IMR-90 (cell line): ENCODE results near the gene PTGES3. TPM values are rescaled to one million over a fixed set of nuclear protein-coding genes. Genes with fewer than 3 reads are reported as not detected.
A peak's percentile ranks its signal among the peaks of the same experiment; 100 is the strongest.

Experiments used
- ATAC-seq: fragments of 200-7000 bp; cut with Tn5 transposase; 2 replicates; pipeline ENCODE4 v1.9.1; 2020; ENCODE audit warnings: low read depth, mild to moderate bottlenecking, moderate library complexity
- BruUV-seq: library from RNA; stranded (reverse); fragments of 400-500 nt; replicated peaks from 2 replicates; lab custom pipeline; 2021; lab: Mats Ljungman, UMichigan
- CTCF ChIA-PET: fragments of 300-600 bp; formaldehyde crosslinking; extraction: SDS; loops from one replicate; lab custom pipeline; 2021; ENCODE audit warnings: antibody characterized with exemption; lab: Yijun Ruan, JAX
- POLR2A ChIA-PET: fragments of 300-600 bp; sonication (Branson Sonifier 250); formaldehyde crosslinking; loops from one replicate; lab custom pipeline; 2022; ENCODE audit warnings: antibody characterized with exemption; ENCODE audit not compliant: unreplicated experiment; lab: Charles Lee
- DNase-seq: peaks from one replicate; pipeline ENCODE4 v3.0.0; 2013
- H2AFZ ChIP-seq: replicated peaks from 2 replicates; pipeline ENCODE3; 2013; ENCODE audit warnings: low read length, mild to moderate bottlenecking; ENCODE audit not compliant: poor library complexity
- H2AK5ac ChIP-seq: 2 replicates; pipeline ENCODE4 v1.6.1; 2013; ENCODE audit warnings: low read depth, low read length, inconsistent platforms
- H2AK9ac ChIP-seq: replicated peaks from 2 replicates; pipeline ENCODE3; 2013; ENCODE audit warnings: mild to moderate bottlenecking, low read depth, low read length, moderate library complexity; ENCODE audit not compliant: poor library complexity
- H2BK120ac ChIP-seq: 2 replicates; pipeline ENCODE4 v1.6.1; 2013; ENCODE audit warnings: low read depth, low read length, inconsistent platforms
- H2BK15ac ChIP-seq: 3 replicates; pipeline ENCODE4 v1.6.1; 2013; ENCODE audit warnings: low read depth, low read length, inconsistent platforms
- H2BK20ac ChIP-seq: 2 replicates; pipeline ENCODE4 v1.6.1; 2013; ENCODE audit warnings: low read depth, mild to moderate bottlenecking, inconsistent platforms, low read length, moderate library complexity
- H2BK5ac ChIP-seq: 2 replicates; pipeline ENCODE4 v1.6.1; 2013; ENCODE audit warnings: mild to moderate bottlenecking, low read depth, low read length, inconsistent platforms; ENCODE audit not compliant: poor library complexity, severe bottlenecking
- H3K14ac ChIP-seq: replicated peaks from 2 replicates; pipeline ENCODE4 v1.6.1; 2013; ENCODE audit warnings: low read depth, low read length, inconsistent platforms
- H3K18ac ChIP-seq: 2 replicates; pipeline ENCODE4 v1.6.1; 2013; ENCODE audit warnings: low read depth, low read length, control low read depth
- H3K23ac ChIP-seq: 2 replicates; pipeline ENCODE4 v1.6.1; 2013; ENCODE audit warnings: low read depth, low read length, inconsistent platforms
- H3K27ac ChIP-seq: 2 replicates; pipeline ENCODE4 v1.5.1; 2013; ENCODE audit warnings: mild to moderate bottlenecking, control low read depth, low read length; ENCODE audit not compliant: insufficient read depth
- H3K27me3 ChIP-seq: 2 replicates; pipeline ENCODE4 v1.6.1; 2013; ENCODE audit warnings: low read length; ENCODE audit not compliant: control insufficient read depth, insufficient read depth
- H3K36me3 ChIP-seq: 2 replicates; pipeline ENCODE4 v1.6.1; 2013; ENCODE audit warnings: low read length, mixed read lengths; ENCODE audit not compliant: control insufficient read depth, insufficient read depth
- H3K4ac ChIP-seq: 2 replicates; pipeline ENCODE4 v1.6.1; 2013; ENCODE audit warnings: low read depth, low read length, inconsistent platforms
- H3K4me1 ChIP-seq: 2 replicates; pipeline ENCODE4 v1.6.1; 2013; ENCODE audit warnings: low read length, mixed read lengths; ENCODE audit not compliant: control insufficient read depth, insufficient read depth
- H3K4me2 ChIP-seq: 2 replicates; pipeline ENCODE4 v1.6.1; 2013; ENCODE audit warnings: low read depth, mild to moderate bottlenecking, control low read depth, low read length, moderate library complexity
- H3K4me3 ChIP-seq: 2 replicates; pipeline ENCODE4 v1.5.1; 2013; ENCODE audit warnings: low read depth, mild to moderate bottlenecking, control low read depth, low read length, moderate library complexity; ENCODE audit not compliant: insufficient read depth
- H3K56ac ChIP-seq: 2 replicates; pipeline ENCODE4 v1.6.1; 2013; ENCODE audit warnings: low read length, inconsistent platforms; ENCODE audit not compliant: insufficient read depth; ENCODE audit errors: extremely low read depth
- H3K79me1 ChIP-seq, 2 experiments: 2 replicates each; pipeline ENCODE4 v1.6.1; 2013; ENCODE audit warnings: low read length in 2 of 2, inconsistent platforms in 1 of 2, low read depth in 1 of 2
- H3K9ac ChIP-seq: 2 replicates; pipeline ENCODE4 v1.6.1; 2013; ENCODE audit warnings: low read depth, low read length, control low read depth
- H3K9me1 ChIP-seq: 2 replicates; pipeline ENCODE4 v1.6.1; 2013; ENCODE audit warnings: low read length, inconsistent platforms; ENCODE audit not compliant: insufficient read depth
- H3K9me3 ChIP-seq: 2 replicates; pipeline ENCODE4 v1.6.1; 2013; ENCODE audit warnings: low read length; ENCODE audit not compliant: control insufficient read depth, insufficient read depth
- H4K20me1 ChIP-seq: 2 replicates; pipeline ENCODE4 v1.6.1; 2013; ENCODE audit warnings: low read length, inconsistent platforms; ENCODE audit not compliant: insufficient read depth
- H4K5ac ChIP-seq: 2 replicates; pipeline ENCODE4 v1.6.1; 2013; ENCODE audit warnings: mild to moderate bottlenecking, low read depth, low read length, control low read depth
- H4K8ac ChIP-seq, 2 experiments: 2 replicates each; pipeline ENCODE4 v1.6.1; 2013; ENCODE audit warnings: low read depth in 2 of 2, low read length in 2 of 2, control low read depth in 1 of 2, inconsistent platforms in 1 of 2
- H4K91ac ChIP-seq: 2 replicates; pipeline ENCODE4 v1.6.1; 2013; ENCODE audit warnings: low read depth, low read length, inconsistent platforms; ENCODE audit not compliant: insufficient read depth
- BHLHE40 ChIP-seq: fragments of 150-350 bp; IDR thresholded peaks from 2 replicates; pipeline ENCODE4 v1.6.1; 2016; ENCODE audit warnings: mild to moderate bottlenecking, low read depth, low read length
- FOS ChIP-seq: fragments of 150-350 bp; IDR thresholded peaks from 2 replicates; pipeline ENCODE4 v1.6.1; 2016; ENCODE audit warnings: low read depth, low read length
- NFE2L2 ChIP-seq: fragments of 150-350 bp; IDR thresholded peaks from 2 replicates; pipeline ENCODE4 v1.6.1; 2016; ENCODE audit warnings: low read depth, mild to moderate bottlenecking, low read length
- RFX5 ChIP-seq: IDR thresholded peaks from 2 replicates; pipeline ENCODE4 v1.8.0; 2012; ENCODE audit warnings: low read depth, mild to moderate bottlenecking, low read length, moderate library complexity
- WGBS, 2 experiments: methylation state at CpG; one replicate each; pipeline versions ENCODE4 v1.1.5 to v1.1.7; 2013; ENCODE audit warnings: missing lambda C conversion rate in 2 of 2; ENCODE audit not compliant: insufficient read length in 1 of 2; ENCODE audit errors: extremely low coverage in 2 of 2; 5-methylcytosine and 5-hydroxymethylcytosine counted together
- dilution Hi-C: fragments of 300-500 bp; cut with HindIII; formaldehyde crosslinking; loops from one replicate; pipeline ENCODE4 v1.14.3; 2018; ENCODE audit warnings: low sequenced_read_pairs; ENCODE audit not compliant: unreplicated experiment
- in situ Hi-C: fragments of 300-500 bp; cut with MboI; formaldehyde crosslinking; loops from 3 replicates; pipeline ENCODE4 v1.14.3; 2019; ENCODE audit warnings: low sequenced_read_pairs, inconsistent platforms, mixed read lengths
- intact Hi-C: fragments of 100-400 bp; cut with micrococcal nuclease; formaldehyde crosslinking; loops from 2 replicates; pipeline ENCODE4 v1.10.0; 2022
- polyA plus RNA-seq, 3 experiments: library from polyadenylated mRNA; depleted of rRNA; stranded (reverse); fragments of >200 nt; gene quantifications; 2 replicates each; pipeline ENCODE4 v1.2.3, GENCODE V29; 2012; ENCODE audit warnings: low replicate concordance in 1 of 3
- total RNA-seq: library from RNA; depleted of rRNA; stranded (reverse); fragments of >200 nt; gene quantifications from 2 replicates; pipeline ENCODE4 v1.2.3, GENCODE V29; 2012
- TF ChIP-seq, protein P1 (sequence below): conservative IDR thresholded peaks from 2 replicates; pipeline ENCODE4 v1.5.1; 2012; ENCODE audit warnings: mild to moderate bottlenecking, low read depth, low read length, improper control_type of control experiment

PTGES3 gene
- total and polyA plus RNA-seq, 2 of the 4 experiments (the other 2 are of a cell fraction) = 42.7 to 73.2 TPM

DNA sequence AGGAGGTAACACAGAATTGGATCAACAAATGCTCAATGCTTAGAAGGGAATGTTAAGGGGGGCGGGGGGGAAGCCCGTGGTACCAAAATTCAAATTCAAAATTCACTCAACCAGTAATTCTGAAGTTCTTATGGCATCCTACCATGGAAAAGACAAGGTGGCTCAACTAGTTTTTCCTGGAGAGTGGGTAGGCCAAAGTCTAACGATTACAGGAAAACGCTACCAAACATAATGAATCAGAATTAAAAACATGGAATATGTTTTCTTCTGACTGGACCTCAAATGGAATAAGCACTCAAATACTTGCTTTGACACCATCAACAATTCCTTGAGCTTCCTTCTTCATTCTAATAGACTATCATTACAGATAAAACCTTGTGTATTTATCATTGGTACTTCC, 34.7 kb upstream of the PTGES3 start:
- H4K91ac ChIP-seq = no peak overlapping the region
- H2BK15ac ChIP-seq = no peak overlapping the region
- no peak overlapping the region for H2AK5ac ChIP-seq
- H3K27ac ChIP-seq = no peak overlapping the region
- BruUV-seq = no TSS peak
- dilution Hi-C loops (no loop called here), in situ Hi-C loops (no loop called here), intact Hi-C loops (no loop called here)
- H2AFZ ChIP-seq = no peak overlapping the region
- H3K4me2 ChIP-seq = peak overlapping the region; percentile 95
- H3K4ac ChIP-seq = no peak overlapping the region
- H3K14ac ChIP-seq = no peak overlapping the region
- H3K9ac ChIP-seq = no peak overlapping the region
- H4K20me1 ChIP-seq = peaks cover 61% of the 10 kb centered on the region
- H3K4me1 ChIP-seq = peaks cover 5% of the 10 kb centered on the region
- no peaks in the 10 kb centered on the region for H3K9me3 ChIP-seq
- TF ChIP-seq FOS = no peak
- TF ChIP-seq RFX5 = no peak
- TF ChIP-seq BHLHE40 = no peak
- TF ChIP-seq NFE2L2 = no peak
- TF ChIP-seq, protein P1, sequence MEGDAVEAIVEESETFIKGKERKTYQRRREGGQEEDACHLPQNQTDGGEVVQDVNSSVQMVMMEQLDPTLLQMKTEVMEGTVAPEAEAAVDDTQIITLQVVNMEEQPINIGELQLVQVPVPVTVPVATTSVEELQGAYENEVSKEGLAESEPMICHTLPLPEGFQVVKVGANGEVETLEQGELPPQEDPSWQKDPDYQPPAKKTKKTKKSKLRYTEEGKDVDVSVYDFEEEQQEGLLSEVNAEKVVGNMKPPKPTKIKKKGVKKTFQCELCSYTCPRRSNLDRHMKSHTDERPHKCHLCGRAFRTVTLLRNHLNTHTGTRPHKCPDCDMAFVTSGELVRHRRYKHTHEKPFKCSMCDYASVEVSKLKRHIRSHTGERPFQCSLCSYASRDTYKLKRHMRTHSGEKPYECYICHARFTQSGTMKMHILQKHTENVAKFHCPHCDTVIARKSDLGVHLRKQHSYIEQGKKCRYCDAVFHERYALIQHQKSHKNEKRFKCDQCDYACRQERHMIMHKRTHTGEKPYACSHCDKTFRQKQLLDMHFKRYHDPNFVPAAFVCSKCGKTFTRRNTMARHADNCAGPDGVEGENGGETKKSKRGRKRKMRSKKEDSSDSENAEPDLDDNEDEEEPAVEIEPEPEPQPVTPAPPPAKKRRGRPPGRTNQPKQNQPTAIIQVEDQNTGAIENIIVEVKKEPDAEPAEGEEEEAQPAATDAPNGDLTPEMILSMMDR = no peak
- no peak overlapping the region for H2AK9ac ChIP-seq
- no peaks in the 10 kb centered on the region for H3K27me3 ChIP-seq
- H3K4me3 ChIP-seq = no peak overlapping the region
- H4K8ac ChIP-seq = no peak overlapping the region
- CTCF ChIA-PET = no interaction called here
- POLR2A ChIA-PET = no interaction called here
- H4K5ac ChIP-seq = no peak overlapping the region
- DNase-seq (no peak), ATAC-seq (no peak)
- WGBS, 2 experiments = no CpG with 5 or more reads among the region's 4 CpGs
- H3K56ac ChIP-seq = no peak overlapping the region
- peaks cover 27% of the 10 kb centered on the region for H3K9me1 ChIP-seq
- peaks cover 0 to 51% of the 10 kb centered on the region in 2 experiments for H3K79me1 ChIP-seq
- no peak overlapping the region for H3K18ac ChIP-seq
- no peak overlapping the region for H2BK20ac ChIP-seq
- H3K36me3 ChIP-seq = peaks cover 33% of the 10 kb centered on the region
- no peak overlapping the region for H2BK5ac ChIP-seq
- H2BK120ac ChIP-seq = no peak overlapping the region
- peak overlapping the region; percentile 29; the same call in 1 of the 2 replicates for H3K23ac ChIP-seq
